K562 (cell line): ENCODE results near the gene TNKS2. TPM values are rescaled to one million over a fixed set of nuclear protein-coding genes. Genes with fewer than 3 reads are reported as not detected.

Source experiments
- GABPB1 ChIP-seq: sonication (generic); formaldehyde crosslinking; IDR thresholded peaks from 2 replicates; pipeline ENCODE4 v1.8.0; 2022; ENCODE audit warnings: mild to moderate bottlenecking, missing genetic modification reagents
- KLF16 ChIP-seq: IDR thresholded peaks from 2 replicates; pipeline ENCODE4 v1.6.1; 2016; ENCODE audit warnings: antibody characterized with exemption
- NCOA6 ChIP-seq: fragments of 450-650 bp; IDR thresholded peaks from 2 replicates; pipeline ENCODE4 v1.6.1; 2017; ENCODE audit warnings: mild to moderate bottlenecking
- NFIC ChIP-seq: fragments of 450-650 bp; IDR thresholded peaks from 2 replicates; pipeline ENCODE4 v1.6.1; 2017; ENCODE audit warnings: mild to moderate bottlenecking, inconsistent platforms
- POLR2G ChIP-seq: fragments of 200-400 bp; formaldehyde crosslinking; IDR thresholded peaks from 2 replicates; pipeline ENCODE4 v1.6.1; 2017; ENCODE audit warnings: low read depth, mild to moderate bottlenecking, antibody characterized with exemption, low read length, moderate library complexity
- RCOR1 ChIP-seq, 2 experiments: IDR thresholded peaks; 2 replicates each; pipeline ENCODE4 v1.6.1; 2012; ENCODE audit warnings: low read depth in 2 of 2, low read length in 2 of 2, borderline replicate concordance in 1 of 2, improper control_type of control experiment in 1 of 2
- SAFB ChIP-seq: fragments of 200-400 bp; formaldehyde crosslinking; IDR thresholded peaks from 2 replicates; pipeline ENCODE4 v1.6.1; 2017; ENCODE audit warnings: low read depth, low read length, borderline replicate concordance
- SMAD3 ChIP-seq: fragments of 450-650 bp; formaldehyde crosslinking; conservative IDR thresholded peaks from 2 replicates; pipeline ENCODE4 v1.4.0; 2020; ENCODE audit warnings: mild to moderate bottlenecking
- WHSC1 ChIP-seq: IDR thresholded peaks from one replicate; pipeline ENCODE4 v1.6.1; 2012; ENCODE audit warnings: low read length, control low read depth, inconsistent platforms
- ZNF134 ChIP-seq: fragments of 250-450 bp; sonication (Bioruptor Pico); conservative IDR thresholded peaks from 2 replicates; pipeline ENCODE4 v1.4.0; 2020
- polyA plus RNA-seq, 8 experiments: library from polyadenylated mRNA; depleted of rRNA in 4 of 8; stranded (reverse) in 5 of 8; unstranded in 3 of 8; fragments of >200 nt; fragmentation: Nextera tagmentation in 2 of 8; fragmentation: Illumina TruSeq in 1 of 8; extraction: Ambion mirVana in 2 of 8; extraction: Trizol in 1 of 8; gene quantifications; 2 replicates each; pipeline versions ENCODE4 v1.2.1 to v1.2.3, GENCODE V29; 2011 to 2014; ENCODE audit warnings: inconsistent platforms in 1 of 8, missing spikeins in 1 of 8
- total RNA-seq, 7 experiments: library from RNA; depleted of rRNA in 6 of 7; stranded (reverse); fragments of >200 nt in 6 of 7; fragmentation: Illumina TruSeq in 2 of 7; extraction: Trizol in 2 of 7; gene quantifications; 2 replicates each; pipeline versions ENCODE4 v1.2.1 to v1.2.3, GENCODE V29; 2011 to 2021; ENCODE audit warnings: low replicate concordance in 1 of 7
- TF ChIP-seq, protein P1 (sequence below): fragments of 450-650 bp; IDR thresholded peaks from 2 replicates; pipeline ENCODE4 v1.6.1; 2016; ENCODE audit warnings: mild to moderate bottlenecking, moderate library complexity
- TF ChIP-seq, protein P2 (sequence below): fragments of 450-650 bp; formaldehyde crosslinking; IDR thresholded peaks from 2 replicates; pipeline ENCODE4 v1.4.0; 2020; ENCODE audit warnings: mild to moderate bottlenecking
- TF ChIP-seq, protein P3 (sequence below), 3 experiments: IDR thresholded peaks in 2 of 3; conservative IDR thresholded peaks in 1 of 3; 2 replicates each; pipeline ENCODE4 v1.5.1; 2011 to 2012; ENCODE audit warnings: low read length in 3 of 3, mild to moderate bottlenecking in 3 of 3, control low read depth in 2 of 3, improper control_type of control experiment in 1 of 3, inconsistent platforms in 1 of 3, low read depth in 1 of 3, mixed read lengths in 1 of 3, moderate library complexity in 1 of 3; ENCODE audit not compliant: insufficient read depth in 2 of 3

The TNKS2 gene
- total and polyA plus RNA-seq, 9 of the 15 experiments (the other 6 are each of a cell fraction or from before 2014, with no cell fraction given), result 3.5 to 19.8 (median 8.6) TPM

DNA sequence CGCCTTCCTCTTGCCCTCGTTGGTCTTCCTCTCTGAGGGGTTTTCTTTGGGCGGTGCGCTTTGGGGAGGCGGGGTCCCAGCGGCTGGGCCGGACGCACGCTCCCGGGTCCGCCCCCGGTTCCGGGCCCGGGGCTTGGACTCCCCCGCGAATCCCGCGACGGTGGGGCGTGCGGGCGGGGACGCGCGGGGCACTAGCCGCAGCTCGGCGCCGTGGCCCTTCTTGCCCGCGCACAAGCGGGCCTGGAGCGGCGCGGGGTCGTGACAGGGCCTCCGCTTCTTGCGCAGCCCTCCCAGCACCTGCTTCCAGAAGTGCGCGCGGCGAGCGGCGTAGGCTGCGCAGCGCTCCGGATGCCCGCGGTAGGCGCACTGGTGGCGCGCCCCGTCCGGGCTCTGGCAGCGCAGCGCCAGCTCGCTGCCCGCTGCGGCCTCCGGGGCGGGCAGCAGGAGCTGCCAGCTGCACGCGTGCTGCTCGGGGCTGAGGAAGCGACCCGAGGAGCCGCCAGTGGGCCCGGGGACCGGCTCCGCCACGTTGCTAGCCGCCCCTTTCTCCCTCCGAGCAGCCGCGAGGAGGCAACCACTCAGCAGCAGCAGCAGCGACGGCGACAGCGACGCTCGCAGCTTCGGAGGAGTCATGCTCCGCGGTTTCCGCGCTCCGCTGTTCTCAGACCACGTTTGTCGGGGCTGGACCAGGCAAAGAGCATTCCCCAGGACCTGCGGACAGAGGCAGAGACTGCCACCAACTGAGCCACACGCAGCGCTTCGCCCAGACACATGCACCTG lies 110.3 kb downstream of the TNKS2 start (continued):
- TF ChIP-seq, protein P1, sequence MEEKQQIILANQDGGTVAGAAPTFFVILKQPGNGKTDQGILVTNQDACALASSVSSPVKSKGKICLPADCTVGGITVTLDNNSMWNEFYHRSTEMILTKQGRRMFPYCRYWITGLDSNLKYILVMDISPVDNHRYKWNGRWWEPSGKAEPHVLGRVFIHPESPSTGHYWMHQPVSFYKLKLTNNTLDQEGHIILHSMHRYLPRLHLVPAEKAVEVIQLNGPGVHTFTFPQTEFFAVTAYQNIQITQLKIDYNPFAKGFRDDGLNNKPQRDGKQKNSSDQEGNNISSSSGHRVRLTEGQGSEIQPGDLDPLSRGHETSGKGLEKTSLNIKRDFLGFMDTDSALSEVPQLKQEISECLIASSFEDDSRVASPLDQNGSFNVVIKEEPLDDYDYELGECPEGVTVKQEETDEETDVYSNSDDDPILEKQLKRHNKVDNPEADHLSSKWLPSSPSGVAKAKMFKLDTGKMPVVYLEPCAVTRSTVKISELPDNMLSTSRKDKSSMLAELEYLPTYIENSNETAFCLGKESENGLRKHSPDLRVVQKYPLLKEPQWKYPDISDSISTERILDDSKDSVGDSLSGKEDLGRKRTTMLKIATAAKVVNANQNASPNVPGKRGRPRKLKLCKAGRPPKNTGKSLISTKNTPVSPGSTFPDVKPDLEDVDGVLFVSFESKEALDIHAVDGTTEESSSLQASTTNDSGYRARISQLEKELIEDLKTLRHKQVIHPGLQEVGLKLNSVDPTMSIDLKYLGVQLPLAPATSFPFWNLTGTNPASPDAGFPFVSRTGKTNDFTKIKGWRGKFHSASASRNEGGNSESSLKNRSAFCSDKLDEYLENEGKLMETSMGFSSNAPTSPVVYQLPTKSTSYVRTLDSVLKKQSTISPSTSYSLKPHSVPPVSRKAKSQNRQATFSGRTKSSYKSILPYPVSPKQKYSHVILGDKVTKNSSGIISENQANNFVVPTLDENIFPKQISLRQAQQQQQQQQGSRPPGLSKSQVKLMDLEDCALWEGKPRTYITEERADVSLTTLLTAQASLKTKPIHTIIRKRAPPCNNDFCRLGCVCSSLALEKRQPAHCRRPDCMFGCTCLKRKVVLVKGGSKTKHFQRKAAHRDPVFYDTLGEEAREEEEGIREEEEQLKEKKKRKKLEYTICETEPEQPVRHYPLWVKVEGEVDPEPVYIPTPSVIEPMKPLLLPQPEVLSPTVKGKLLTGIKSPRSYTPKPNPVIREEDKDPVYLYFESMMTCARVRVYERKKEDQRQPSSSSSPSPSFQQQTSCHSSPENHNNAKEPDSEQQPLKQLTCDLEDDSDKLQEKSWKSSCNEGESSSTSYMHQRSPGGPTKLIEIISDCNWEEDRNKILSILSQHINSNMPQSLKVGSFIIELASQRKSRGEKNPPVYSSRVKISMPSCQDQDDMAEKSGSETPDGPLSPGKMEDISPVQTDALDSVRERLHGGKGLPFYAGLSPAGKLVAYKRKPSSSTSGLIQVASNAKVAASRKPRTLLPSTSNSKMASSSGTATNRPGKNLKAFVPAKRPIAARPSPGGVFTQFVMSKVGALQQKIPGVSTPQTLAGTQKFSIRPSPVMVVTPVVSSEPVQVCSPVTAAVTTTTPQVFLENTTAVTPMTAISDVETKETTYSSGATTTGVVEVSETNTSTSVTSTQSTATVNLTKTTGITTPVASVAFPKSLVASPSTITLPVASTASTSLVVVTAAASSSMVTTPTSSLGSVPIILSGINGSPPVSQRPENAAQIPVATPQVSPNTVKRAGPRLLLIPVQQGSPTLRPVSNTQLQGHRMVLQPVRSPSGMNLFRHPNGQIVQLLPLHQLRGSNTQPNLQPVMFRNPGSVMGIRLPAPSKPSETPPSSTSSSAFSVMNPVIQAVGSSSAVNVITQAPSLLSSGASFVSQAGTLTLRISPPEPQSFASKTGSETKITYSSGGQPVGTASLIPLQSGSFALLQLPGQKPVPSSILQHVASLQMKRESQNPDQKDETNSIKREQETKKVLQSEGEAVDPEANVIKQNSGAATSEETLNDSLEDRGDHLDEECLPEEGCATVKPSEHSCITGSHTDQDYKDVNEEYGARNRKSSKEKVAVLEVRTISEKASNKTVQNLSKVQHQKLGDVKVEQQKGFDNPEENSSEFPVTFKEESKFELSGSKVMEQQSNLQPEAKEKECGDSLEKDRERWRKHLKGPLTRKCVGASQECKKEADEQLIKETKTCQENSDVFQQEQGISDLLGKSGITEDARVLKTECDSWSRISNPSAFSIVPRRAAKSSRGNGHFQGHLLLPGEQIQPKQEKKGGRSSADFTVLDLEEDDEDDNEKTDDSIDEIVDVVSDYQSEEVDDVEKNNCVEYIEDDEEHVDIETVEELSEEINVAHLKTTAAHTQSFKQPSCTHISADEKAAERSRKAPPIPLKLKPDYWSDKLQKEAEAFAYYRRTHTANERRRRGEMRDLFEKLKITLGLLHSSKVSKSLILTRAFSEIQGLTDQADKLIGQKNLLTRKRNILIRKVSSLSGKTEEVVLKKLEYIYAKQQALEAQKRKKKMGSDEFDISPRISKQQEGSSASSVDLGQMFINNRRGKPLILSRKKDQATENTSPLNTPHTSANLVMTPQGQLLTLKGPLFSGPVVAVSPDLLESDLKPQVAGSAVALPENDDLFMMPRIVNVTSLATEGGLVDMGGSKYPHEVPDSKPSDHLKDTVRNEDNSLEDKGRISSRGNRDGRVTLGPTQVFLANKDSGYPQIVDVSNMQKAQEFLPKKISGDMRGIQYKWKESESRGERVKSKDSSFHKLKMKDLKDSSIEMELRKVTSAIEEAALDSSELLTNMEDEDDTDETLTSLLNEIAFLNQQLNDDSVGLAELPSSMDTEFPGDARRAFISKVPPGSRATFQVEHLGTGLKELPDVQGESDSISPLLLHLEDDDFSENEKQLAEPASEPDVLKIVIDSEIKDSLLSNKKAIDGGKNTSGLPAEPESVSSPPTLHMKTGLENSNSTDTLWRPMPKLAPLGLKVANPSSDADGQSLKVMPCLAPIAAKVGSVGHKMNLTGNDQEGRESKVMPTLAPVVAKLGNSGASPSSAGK, result peak; percentile 93
- TF ChIP-seq ZNF134 (CRISPR knock-in tag) (no peak), POLR2G (peak; percentile 88), SMAD3 (CRISPR knock-in tag) (no peak), NCOA6 (peak; percentile 26), WHSC1 (no peak), KLF16 (no peak), RCOR1 (IDR thresholded peaks at IDR 0.05; ENCODE audit: borderline replicate concordance in 1 of 2, low read depth in 2 of 2, low read length in 2 of 2) (0 out of 4 replicates have a peak, but pooled peaks of 1 of the 2 experiments have one; percentile 11), GABPB1 (CRISPR knock-in tag) (peak; percentile 19; the same call in 1 of the 2 replicates), SAFB (no peak), NFIC (peak; percentile 28; the same call in 1 of the 2 replicates)
- TF ChIP-seq, protein P2, sequence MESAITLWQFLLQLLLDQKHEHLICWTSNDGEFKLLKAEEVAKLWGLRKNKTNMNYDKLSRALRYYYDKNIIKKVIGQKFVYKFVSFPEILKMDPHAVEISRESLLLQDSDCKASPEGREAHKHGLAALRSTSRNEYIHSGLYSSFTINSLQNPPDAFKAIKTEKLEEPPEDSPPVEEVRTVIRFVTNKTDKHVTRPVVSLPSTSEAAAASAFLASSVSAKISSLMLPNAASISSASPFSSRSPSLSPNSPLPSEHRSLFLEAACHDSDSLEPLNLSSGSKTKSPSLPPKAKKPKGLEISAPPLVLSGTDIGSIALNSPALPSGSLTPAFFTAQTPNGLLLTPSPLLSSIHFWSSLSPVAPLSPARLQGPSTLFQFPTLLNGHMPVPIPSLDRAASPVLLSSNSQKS (CRISPR knock-in tag), result no peak
- TF ChIP-seq, protein P3, sequence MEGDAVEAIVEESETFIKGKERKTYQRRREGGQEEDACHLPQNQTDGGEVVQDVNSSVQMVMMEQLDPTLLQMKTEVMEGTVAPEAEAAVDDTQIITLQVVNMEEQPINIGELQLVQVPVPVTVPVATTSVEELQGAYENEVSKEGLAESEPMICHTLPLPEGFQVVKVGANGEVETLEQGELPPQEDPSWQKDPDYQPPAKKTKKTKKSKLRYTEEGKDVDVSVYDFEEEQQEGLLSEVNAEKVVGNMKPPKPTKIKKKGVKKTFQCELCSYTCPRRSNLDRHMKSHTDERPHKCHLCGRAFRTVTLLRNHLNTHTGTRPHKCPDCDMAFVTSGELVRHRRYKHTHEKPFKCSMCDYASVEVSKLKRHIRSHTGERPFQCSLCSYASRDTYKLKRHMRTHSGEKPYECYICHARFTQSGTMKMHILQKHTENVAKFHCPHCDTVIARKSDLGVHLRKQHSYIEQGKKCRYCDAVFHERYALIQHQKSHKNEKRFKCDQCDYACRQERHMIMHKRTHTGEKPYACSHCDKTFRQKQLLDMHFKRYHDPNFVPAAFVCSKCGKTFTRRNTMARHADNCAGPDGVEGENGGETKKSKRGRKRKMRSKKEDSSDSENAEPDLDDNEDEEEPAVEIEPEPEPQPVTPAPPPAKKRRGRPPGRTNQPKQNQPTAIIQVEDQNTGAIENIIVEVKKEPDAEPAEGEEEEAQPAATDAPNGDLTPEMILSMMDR (IDR thresholded peaks at IDR 0.05 in 2 of 3, conservative IDR thresholded peaks at IDR 0.05 in 1 of 3; ENCODE audit: insufficient read depth in 2 of 3, low read depth in 1 of 3, low read length in 3 of 3), result peak; percentile 68 to 90 (median 69)
